Activated CD4-positive, alpha-beta T cell treated with anti-CD3 and anti-CD28 coated beads, Interleukin-2, amount 50 U/mL, for 48 hours (primary cell): ENCODE data around the gene ARHGEF25.
"Not testable (repeated sequence)": the region's sequence is repeated elsewhere in the genome, so short reads cannot be mapped to it uniquely, and the experiment has no call there.

Source experiments
- DNase-seq, 2 experiments: peaks; one replicate each; pipeline ENCODE4 v3.0.0-alpha.2; 2020

The ARHGEF25 gene

DNA sequence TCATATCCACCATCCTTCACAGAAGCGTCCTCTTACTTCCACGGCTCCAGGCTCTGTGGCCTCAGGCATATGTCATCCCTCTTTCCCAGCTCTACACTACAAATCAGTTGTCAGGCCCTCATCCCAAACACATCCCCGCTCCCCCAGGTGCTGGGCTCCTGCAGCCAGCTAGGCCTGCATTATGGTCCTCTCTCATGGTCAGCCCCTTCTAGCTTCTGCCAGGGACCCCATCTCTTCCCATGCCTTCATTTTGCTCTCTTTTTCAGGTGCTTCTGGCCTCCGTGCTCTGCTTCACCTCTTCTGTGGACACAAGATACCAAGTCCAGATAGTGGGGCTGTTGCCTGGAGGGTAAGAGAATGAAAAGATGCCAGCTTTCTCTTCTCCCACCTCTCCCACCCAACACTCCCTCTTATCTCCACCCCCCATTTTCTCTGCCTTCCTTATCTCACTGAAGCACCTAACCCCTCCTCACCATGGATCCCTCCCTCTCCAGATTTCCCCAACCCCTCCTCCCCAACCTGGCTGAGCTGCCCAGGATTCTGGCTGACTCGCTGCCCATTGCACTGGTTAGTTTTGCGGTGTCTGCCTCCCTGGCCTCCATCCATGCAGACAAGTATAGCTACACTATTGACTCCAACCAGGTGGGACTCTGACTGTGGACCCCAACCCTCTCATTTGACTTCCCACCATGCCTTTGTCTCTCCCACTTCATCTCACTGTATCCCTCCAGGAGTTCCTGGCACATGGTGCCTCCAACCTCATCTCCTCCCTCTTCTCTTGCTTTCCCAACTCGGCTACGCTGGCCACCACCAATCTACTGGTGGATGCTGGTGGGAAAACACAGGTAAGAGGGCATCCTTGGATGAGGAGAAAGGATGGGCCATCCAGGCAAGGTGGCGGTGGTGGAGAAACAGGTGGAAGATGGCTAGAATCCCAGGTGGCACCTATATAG is 11.3 kb downstream of the ARHGEF25 start:
- DNase-seq = no peak

DNA sequence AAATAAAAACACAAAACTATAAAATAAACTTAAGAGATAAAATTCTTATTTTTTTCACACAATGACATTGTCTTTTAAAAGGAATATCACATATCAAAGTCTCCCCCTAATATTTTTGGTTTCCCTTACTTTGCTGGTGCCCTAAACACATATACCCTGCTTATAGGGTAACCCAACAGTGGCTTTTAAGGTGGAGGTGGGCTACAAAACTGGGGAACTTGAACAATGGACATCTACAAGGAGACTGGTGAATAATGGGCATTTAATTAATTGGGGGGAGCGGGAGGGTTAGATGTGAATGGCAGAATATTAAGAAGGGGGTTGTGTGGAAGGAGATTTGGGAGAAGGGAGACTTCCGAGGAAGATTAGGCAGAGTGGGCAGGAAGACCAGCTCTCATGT is 12.2 kb downstream of the ARHGEF25 start:
- no peak for DNase-seq

DNA sequence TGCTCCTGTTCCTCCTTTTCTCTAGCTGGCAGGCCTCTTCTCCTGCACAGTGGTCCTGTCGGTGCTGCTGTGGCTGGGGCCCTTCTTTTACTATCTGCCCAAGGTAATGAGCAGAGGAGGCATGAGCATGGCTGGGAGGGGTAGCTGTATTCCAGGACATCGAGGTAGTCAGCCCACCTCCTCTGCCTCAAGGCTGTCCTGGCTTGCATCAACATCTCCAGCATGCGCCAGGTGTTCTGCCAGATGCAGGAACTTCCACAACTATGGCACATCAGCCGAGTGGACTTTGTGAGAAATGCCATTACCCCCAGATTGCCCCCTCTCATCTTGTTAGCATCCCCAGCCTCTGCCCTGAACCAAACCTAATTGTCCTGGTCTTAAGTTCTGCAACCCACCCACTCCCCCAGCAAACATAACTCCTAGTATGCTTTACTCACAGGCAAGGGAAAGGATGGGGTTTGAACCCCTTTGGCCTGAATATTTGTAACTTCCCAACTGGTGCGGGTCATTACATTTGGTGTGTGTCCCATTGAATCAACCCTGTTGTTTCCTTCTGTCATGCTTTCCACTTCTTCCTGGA is 12.7 kb downstream of the ARHGEF25 start:
- DNase-seq = no peak

DNA sequence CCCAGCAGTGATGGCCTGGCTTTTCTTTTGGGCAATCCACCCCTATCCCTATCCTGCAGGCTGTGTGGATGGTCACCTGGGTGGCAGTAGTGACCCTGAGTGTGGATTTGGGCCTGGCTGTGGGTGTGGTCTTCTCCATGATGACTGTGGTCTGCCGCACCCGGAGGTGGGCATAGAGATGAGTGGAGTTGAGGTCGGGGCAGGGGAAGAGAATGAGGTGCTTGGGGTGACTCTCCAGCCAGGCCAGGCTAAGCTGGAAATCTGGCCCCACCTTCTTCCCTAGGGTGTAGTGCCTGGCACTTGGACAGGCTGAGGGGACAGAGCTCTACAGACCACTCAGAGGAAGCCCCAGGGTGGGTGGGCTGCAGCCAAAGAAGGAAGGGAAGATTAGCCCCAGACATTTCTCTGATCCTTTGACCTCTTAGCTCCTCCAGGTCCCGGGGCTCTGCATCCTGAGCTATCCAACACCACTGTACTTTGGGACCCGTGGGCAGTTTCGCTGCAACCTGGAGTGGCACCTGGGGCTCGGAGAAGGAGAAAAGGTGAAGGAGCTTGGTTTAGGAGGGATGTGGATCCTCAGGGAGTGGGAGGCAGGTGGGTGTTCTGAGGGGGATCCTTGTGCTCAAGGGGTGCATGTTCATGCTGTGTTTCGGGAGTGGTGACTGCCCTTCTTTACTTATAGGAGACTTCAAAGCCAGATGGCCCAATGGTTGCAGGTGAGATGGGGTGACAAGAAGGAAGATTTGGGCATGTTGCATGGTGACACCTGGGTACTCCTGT is 13.4 kb downstream of the ARHGEF25 start:
- DNase-seq = no peak

DNA sequence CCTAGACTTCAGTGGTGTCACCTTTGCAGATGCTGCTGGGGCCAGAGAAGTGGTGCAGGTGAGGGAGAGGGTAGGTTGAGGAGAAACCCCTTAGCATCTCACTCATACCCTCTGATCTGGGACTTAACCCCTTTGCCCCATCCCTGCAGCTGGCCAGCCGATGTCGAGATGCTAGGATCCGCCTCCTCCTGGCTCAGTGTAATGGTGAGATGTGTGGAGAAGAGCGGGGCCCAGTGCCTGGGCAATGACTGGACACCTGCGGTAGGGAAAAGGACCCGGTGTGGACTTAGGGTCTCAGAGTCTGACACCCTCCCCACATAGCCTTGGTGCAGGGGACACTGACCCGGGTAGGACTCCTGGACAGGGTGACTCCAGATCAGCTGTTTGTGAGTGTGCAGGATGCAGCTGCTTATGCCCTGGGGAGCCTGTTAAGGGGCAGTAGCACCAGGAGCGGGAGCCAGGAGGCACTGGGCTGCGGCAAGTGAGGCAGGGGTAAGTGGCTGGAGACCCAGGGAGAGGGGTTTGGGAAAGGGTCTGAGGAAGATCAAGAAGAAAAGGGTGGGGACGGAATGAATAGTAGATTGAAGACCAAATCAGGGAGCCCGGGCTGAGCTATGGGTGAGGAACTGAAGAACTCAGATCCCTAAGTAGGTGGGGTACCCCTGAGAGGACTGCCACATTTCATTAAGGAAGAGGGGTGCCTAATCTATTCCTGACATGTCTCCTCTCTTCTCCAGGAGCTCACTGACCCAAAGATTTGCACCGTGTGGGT is 14.2 kb downstream of the ARHGEF25 start:
- no peak for DNase-seq

DNA sequence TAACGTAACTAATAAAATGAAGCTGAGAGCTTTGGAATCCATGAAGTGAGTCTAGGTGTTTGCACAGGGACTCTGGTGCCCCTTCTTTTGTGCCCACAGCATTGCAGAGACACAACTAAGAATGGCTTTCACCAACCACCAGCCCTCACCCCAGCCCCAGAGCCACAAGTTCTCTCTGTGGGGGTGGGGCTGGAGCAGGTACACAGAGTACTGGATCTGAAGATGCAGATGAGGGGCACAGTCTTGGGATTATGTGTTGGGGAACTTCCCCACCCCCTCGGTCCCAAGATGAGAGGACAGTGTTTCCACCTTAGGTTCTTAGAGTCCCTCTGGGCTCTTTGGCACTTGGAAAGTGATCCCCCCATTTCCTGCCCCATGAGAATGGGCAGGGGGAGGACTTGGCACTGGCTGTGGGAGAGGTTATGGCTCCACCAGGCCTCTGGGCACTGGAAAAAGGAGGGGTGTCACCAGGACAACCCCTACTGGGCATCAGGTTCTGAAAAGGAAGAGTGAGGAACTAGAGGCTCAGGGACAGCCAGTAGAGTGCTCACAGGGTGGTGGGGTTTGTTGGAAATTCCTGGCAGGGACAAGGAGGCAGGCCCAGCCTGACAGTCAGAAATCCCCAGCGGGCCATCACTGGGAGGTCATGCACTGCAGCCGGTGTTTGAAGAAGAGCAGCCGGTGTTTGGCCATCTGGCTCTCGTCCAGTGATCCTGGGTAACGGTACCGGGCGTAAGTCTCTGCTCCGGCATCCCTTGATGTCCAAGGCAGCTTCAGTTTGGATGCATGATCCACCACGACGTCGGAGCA is 15.1 kb downstream of the ARHGEF25 start:
- DNase-seq = no peak

DNA sequence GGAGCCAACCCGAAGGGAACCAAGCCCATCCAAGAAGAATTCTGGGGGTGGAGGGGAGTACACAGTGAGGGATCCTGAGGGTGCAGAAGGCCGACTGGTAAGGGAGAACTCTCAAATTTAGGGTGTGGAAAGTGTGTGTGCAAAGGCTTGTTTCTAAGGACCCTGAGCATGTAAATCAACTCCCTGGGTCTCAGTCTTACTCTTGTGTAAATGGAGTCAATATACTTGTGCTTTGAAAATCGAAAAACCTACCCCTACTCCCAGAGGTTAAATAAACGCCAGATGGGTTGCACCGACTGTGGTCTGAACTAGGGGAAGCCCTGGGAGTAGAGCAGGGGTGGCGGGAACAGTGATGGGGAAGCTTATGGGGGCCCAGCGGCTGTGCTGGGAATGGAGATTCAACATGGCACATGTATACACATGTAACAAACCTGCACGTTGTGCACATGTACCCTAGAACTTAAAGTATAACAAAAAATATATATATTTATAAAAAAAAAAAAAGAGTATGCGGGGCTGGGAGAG is 15.7 kb downstream of the ARHGEF25 start:
- DNase-seq = no peak

DNA sequence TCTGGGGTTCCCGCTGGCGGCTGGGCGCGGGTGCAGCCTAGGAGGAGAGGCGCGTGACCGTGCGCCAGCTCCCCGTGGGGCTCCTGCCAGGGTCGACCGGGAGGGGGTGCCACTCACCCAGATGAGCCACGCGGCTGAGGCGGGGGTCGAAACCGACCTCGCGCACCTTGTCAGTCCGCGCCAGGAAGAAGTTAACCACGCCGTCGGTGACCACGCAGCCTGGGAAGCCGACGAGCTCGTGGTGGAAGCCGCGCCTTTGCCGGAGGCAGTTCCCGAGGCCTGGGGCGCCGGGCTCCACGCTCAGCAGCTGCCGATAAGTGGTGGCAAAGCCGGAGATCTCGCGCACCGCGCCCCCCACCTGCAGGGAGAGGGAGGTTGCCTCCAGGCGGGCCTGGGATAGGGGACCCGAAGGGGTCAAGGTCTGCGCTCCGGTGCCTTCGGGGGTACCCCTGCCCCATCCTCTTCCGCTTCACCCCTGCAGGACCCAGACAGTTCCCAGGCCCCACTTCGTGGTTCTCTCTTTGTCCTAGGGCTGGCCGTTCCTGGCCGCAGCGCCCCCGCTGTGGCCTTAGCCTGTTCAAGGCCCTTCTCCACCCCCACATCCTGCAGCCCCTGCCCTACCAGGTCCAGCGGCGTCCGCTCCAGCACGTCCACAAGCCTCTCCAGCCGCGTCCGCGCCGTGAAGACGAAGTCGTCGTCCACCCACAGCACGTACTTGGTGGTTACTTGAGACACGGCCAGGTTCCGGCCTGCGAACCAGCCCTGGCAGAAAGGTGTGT is 16.5 kb downstream of the ARHGEF25 start:
- peak; percentile 36 to 49 for DNase-seq

DNA sequence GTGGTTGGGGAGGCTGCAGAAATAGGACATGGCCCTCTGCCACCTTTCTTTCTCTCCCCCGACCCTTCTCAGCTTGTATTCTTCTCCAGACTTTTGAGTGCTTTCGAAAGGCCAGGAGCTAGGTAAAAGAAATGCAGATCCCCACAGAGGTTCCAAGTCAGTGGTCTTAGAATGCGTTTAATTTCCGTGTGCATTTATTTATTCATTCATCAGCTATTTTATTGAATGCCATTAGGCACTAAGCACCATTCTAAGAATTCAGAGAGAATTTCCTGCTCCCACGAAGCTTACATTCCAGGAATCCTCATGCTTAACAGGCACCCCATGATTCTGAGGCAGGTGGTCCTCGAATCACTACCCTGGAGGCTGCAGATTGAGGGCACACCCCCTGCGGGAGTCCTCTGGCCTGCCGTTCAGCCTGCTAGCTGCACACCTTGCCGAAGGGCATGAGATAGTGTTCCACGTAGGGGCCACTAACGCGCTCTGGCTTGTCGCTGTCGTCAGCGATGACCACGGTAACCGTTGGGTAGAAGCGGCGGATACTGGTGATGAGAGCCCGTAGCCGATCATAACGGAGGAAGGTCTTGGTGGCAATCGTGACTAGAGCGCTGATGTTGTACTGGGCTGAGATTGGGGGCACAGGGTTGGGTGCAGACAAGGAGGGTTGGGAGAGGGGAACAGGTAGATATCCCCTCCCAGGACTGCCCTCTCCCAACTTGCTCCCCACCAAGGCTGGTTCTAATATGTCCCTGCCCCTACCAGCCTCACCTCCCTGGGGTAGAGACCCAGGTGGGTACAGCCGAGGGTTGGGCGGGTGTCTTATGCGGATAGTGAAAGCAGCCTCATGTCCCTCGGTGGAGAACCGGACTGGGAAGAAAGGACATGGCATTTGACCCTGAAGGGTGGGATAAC is 17.3 kb downstream of the ARHGEF25 start:
- no peak for DNase-seq

DNA sequence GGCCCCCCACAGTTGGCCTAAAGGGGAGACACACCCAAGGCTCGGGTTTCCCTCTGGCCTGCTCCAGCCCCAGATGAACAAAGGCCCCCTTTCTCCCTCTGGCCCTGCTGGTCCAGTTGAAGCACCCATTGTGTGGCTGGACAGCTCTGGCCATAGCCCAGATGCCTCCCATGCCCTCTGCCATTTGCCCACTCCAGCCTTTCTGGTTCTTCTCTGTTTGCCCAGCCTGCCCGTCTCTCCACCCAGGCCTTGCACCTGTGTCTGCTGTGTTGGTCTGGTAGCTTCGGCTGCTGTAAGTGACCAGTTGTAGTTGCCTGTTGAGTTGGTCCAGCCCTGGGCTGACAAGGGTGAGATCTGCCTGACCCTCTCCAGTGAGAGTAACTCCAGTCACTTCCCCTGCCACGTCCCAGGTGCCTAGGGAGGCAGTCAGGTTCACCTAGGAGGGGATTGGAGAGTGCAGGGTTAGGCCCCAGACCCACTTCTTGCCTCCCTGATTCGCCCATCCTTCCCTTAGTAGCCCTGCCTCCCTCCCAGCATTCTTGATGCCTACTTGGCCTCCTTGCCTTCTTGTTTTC is 18.7 kb downstream of the ARHGEF25 start:
- no peak for DNase-seq

DNA sequence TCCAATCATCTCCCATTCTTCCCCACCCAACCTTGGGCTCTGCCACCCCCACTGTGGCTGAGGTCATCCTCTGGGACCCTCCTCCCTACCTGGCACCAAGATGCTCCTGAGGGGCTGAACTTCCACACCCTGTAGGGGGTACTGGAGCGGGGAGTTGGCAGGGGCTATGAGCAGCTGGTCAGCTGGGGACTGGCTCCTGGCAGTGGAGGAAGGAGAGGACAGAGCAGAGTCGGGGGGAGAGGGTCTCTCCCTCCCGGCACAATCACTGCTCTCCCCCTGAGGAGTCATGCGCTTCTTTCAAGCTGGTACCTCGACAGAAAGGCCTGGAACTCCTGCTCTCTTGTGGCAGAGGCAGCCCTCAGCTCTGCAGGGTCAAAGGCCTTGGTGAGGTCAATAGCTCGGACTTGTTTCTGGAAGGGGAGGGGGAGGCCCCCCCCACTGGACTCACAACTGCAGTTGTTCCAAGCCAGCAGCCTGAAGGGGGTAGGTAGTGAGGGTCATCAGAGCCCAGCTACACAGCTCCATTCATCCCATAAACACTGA is 19.7 kb downstream of the ARHGEF25 start:
- no peak for DNase-seq

DNA sequence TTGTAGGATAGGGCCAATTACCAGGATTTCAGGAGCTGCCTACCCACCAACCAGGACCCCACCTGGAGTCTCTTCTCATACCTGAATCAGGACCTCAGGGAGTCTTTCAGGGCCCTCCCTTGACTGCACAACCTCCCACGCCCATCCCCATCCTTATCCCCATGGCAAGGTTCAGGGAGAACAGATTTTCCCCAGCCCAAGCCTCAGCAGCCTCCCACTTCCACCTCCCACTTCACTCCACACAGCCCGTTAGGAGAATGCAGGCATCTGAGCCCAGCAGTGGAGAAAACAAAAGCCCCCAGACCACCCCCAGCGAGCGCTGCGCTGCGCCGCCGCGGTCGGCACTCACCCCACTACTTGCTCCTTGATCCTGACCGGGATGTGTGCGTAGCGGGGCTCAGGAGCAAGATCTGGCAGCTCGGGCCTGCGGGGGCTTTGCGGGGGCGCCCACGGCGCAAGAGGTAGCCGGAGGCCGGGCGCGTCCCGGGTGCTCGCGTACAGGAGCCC is 20.4 kb downstream of the ARHGEF25 start:
- DNase-seq = no peak

DNA sequence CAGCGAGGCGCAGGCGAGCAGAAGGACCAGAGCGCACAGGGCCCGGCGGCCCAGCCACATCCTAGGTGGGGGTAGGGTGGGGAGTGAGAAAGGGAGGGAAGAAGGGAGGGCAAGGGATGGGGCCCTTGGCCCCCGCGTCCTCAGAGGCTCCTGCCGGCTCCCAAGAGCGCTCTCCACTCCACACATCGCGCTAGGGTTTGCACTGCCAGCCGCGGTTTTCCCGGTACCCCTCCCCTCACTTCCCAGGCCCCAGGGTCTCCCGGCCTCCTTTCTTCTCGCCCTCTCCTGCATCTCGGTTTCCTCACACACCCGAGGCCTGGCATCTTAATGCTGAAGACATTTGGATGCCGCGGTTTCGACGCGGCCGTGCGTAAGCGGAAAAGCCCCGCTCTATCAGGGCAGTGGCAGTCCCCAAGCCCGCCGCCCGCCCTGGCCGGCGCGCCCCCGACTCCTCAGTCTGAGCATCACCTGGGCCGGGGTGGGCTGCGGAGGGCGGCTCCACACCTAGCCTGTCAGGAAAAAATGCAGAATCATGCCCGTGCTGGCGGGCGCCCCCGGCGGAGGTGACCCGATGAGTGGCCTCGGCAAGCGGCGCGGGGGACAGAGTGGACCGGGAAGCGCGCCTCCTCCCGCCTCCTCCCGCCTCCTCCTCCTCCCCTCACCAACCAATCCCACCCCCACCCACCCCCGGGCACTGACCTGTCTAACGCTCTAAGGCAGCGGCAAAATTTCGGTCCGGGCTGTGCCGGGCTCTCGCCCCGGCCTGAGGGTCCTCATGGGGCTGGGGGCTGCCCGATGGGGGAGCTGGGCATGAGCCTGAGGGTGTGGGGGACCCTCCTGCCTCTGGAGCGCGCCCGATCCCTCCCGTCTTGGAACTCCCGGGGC is 21.1 kb downstream of the ARHGEF25 start:
- DNase-seq = peak; percentile 27 to 36

DNA sequence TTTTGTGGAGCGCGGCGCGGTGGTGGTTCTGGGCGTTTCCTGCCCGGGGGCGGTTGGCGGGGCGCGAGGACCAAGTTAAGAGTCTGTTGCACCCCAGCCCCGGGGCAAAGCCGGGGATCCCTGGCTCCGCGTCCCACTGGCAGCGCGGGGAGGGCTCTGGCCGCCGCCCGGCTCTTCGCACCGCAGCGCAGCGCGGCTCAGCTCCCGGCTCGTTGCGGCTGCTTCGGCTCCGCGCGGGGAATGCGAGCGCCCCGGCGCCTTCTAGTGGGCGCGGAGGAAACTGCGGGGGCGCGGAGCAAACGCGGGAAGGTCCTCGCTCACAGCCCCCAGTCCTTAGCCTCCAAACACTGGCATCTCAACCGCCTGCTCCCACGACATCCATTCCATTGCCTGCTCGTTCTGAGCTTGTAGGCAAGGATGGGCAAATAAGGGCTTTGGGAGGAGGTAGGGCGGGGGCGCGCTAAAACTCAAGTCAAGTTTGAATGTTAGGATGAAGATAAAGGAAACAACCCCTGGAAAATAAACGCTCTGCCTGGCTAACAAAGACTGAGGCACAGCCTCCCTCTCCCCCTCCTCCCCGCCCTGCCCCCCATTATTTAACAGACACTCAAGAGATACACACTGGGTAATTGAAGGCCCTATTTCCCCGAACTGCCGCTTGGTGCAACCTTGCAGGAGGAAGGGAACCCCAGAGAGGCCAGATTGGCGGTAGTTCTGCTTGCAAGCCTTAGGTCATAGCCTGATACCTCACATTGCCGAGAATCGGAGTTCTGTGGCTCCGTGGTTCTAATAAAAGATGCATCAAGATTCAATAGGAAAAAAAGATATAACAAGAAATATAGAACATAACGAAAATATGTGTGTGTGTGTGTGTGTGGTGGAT is 22.0 kb downstream of the ARHGEF25 start, which contains the start of gene B4GALNT1:
B4GALNT1 (minus strand) TSS at position 244 of the 883 bp plus-strand sequence. CDS start 1,069 bp downstream, outside the sequence.
- peak; percentile 69 to 73 for DNase-seq

DNA sequence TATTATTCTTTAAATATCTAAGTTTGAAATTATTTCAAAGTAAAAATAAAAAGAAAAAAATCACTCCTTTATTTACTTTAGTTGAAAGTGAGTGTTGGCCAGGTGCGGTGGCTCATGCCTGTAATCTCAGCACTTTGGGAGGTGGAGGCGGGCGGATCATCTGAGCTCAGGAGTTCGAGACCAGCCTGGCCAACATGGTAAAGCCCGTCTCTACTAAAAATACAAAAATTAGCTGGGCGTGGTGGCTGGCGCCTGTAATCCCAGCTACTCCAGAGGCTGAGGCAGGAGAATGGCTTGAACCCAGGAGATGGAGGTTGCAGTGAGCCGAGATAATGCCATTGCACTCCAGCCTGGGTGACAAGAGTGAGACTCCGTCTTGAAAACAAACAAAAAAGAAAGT is 25.5 kb downstream of the ARHGEF25 start:
- not testable (repeated sequence) for DNase-seq

DNA sequence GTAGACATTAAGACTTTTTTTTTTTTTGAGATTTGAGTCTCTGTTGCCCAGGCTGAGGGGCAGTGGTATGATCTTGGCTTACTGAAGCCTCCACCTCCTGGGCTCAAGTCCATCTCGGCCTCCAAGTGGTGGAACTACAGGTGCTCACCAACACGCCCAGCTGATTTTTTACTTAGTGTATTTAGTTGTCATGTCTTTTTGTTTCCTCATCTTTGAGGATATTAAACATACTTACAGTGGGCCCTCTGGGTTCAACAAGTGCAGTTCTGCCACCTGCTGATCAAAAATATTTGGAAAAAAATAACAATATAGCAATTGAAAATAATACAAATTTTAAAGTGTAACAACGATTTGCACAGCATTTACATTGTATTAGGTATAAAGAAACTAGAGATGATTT is 26.1 kb downstream of the ARHGEF25 start:
- no peak for DNase-seq
